Mesenchymal stem cell (in vitro differentiated cells and primary cell): ENCODE measurements around the gene BLOC1S3.

Experiments
- DNase-seq: peaks from one replicate; pipeline ENCODE4 v3.0.0-alpha.2; 2013
- H2AFZ ChIP-seq: one replicate; pipeline ENCODE4 v1.6.1; 2013; ENCODE audit warnings: low read depth, mild to moderate bottlenecking, control low read depth, inconsistent platforms, low read length, moderate library complexity
- H2AK5ac ChIP-seq: 2 replicates; pipeline ENCODE4 v1.6.1; 2013; ENCODE audit warnings: low read length, moderate library complexity, mild to moderate bottlenecking, inconsistent platforms; ENCODE audit not compliant: severe bottlenecking
- H2BK120ac ChIP-seq: one replicate; pipeline ENCODE4 v1.6.1; 2013; ENCODE audit warnings: low read depth, mild to moderate bottlenecking, inconsistent platforms, low read length, moderate library complexity
- H2BK12ac ChIP-seq, 2 experiments: one replicate each; pipeline ENCODE4 v1.6.1; 2013; ENCODE audit warnings: inconsistent platforms in 2 of 2, low read length in 2 of 2, mild to moderate bottlenecking in 2 of 2, moderate library complexity in 2 of 2, control low read depth in 1 of 2
- H2BK15ac ChIP-seq: one replicate; pipeline ENCODE4 v1.6.1; 2013; ENCODE audit warnings: mild to moderate bottlenecking, low read depth, inconsistent platforms; ENCODE audit not compliant: poor library complexity, severe bottlenecking
- H2BK5ac ChIP-seq: 2 replicates; pipeline ENCODE4 v1.6.1; 2013; ENCODE audit warnings: low read depth, mild to moderate bottlenecking, low read length, control low read depth, inconsistent platforms; ENCODE audit not compliant: poor library complexity, severe bottlenecking
- H3K14ac ChIP-seq, 2 experiments: one replicate each; pipeline ENCODE4 v1.6.1; 2013; ENCODE audit warnings: inconsistent platforms in 2 of 2, low read length in 2 of 2, control low read depth in 1 of 2, mild to moderate bottlenecking in 1 of 2, moderate library complexity in 1 of 2
- H3K18ac ChIP-seq, 2 experiments: one replicate each; pipeline ENCODE4 v1.6.1; 2013; ENCODE audit warnings: inconsistent platforms in 2 of 2, low read length in 2 of 2, control low read depth in 1 of 2, low read depth in 1 of 2, mild to moderate bottlenecking in 1 of 2
- H3K23ac ChIP-seq, 2 experiments: one replicate each; pipeline ENCODE4 v1.6.1; 2013; ENCODE audit warnings: inconsistent platforms in 2 of 2, low read length in 2 of 2, mild to moderate bottlenecking in 2 of 2, moderate library complexity in 2 of 2, control low read depth in 1 of 2
- H3K27ac ChIP-seq: 2 replicates; pipeline ENCODE4 v1.5.1; 2013; ENCODE audit warnings: mild to moderate bottlenecking, moderate library complexity, low read length, control low read depth, inconsistent platforms; ENCODE audit not compliant: poor library complexity, severe bottlenecking
- H3K27me3 ChIP-seq, 2 experiments: 2 replicates each; pipeline versions ENCODE4 v1.6.1 to v1.7.0; 2013; ENCODE audit warnings: low read length in 2 of 2, mild to moderate bottlenecking in 2 of 2, moderate library complexity in 2 of 2, control low read depth in 1 of 2, inconsistent platforms in 1 of 2; ENCODE audit not compliant: control insufficient read depth in 1 of 2, insufficient read depth in 1 of 2
- H3K36me3 ChIP-seq, 2 experiments: 2 replicates each; pipeline versions ENCODE4 v1.6.1 to v1.7.0; 2013; ENCODE audit warnings: low read length in 2 of 2, control low read depth in 1 of 2, inconsistent platforms in 1 of 2, low read depth in 1 of 2, mild to moderate bottlenecking in 1 of 2; ENCODE audit not compliant: insufficient read depth in 2 of 2, control insufficient read depth in 1 of 2
- H3K4ac ChIP-seq, 2 experiments: one replicate each; pipeline ENCODE4 v1.6.1; 2013; ENCODE audit warnings: inconsistent platforms in 2 of 2, low read length in 2 of 2, mild to moderate bottlenecking in 2 of 2, moderate library complexity in 2 of 2, control low read depth in 1 of 2, low read depth in 1 of 2
- H3K4me1 ChIP-seq: 2 replicates; pipeline ENCODE4 v1.6.1; 2013; ENCODE audit warnings: low read depth, low read length, control low read depth; ENCODE audit not compliant: control insufficient read depth, insufficient read depth
- H3K4me2 ChIP-seq: 2 replicates; pipeline ENCODE4 v1.6.1; 2013; ENCODE audit warnings: low read length, mild to moderate bottlenecking, inconsistent platforms; ENCODE audit not compliant: poor library complexity, severe bottlenecking
- H3K4me3 ChIP-seq, 2 experiments: 2 replicates each; pipeline versions ENCODE4 v1.5.1 to v1.7.0; 2013; ENCODE audit warnings: low read length in 2 of 2, mild to moderate bottlenecking in 2 of 2, control low read depth in 1 of 2, low read depth in 1 of 2; ENCODE audit not compliant: insufficient read depth in 1 of 2
- H3K79me1 ChIP-seq: replicated peaks from 2 replicates; pipeline ENCODE4 v1.6.1; 2013; ENCODE audit warnings: mild to moderate bottlenecking, control low read depth, low read length, inconsistent platforms; ENCODE audit not compliant: poor library complexity, severe bottlenecking
- H3K9ac ChIP-seq: 2 replicates; pipeline ENCODE4 v1.7.0; 2013; ENCODE audit warnings: mild to moderate bottlenecking, low read length, moderate library complexity
- H3K9me3 ChIP-seq: 2 replicates; pipeline ENCODE4 v1.7.0; 2013; ENCODE audit warnings: mild to moderate bottlenecking, low read length; ENCODE audit not compliant: control insufficient read depth
- H4K8ac ChIP-seq: one replicate; pipeline ENCODE4 v1.6.1; 2013; ENCODE audit warnings: inconsistent platforms, mild to moderate bottlenecking, low read length, moderate library complexity
- H4K91ac ChIP-seq: one replicate; pipeline ENCODE4 v1.6.1; 2013; ENCODE audit warnings: mild to moderate bottlenecking, low read length, inconsistent platforms
- WGBS: methylation state at CpG from one replicate; pipeline ENCODE4 v1.1.7; 2013; ENCODE audit warnings: mixed read lengths; 5-methylcytosine and 5-hydroxymethylcytosine counted together

The BLOC1S3 gene

DNA sequence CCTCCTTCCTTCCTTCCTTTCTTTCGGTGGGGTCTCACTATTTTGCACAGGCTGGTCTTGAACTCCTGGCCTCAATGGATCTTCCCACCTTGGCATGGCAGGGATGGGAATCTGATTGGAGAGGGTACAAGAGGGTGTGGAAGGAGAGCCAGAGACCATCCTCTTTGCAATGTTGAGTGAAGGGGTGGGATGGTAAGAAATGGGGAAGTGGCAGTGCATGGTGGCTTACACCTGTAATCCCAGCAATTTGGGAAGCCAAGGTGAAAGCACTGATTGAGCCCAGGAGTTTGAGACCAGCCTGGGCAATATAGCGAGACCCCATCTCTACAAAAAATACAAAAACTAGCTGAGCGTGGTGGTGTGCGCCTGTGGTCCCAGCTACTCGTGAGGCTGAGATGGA lies 5.5 kb downstream of the BLOC1S3 start:
- 94% methylated on average over 4 of the region's 5 CpGs for WGBS
- Histone ChIP-seq H4K91ac (no peak overlapping the region), H3K4me1 (peaks cover 18% of the 10 kb centered on the region), H3K9me3 (no peaks in the 10 kb centered on the region), H3K27me3 (no peaks in the 10 kb centered on the region), H2AK5ac (no peak overlapping the region), H3K4ac (no peak overlapping the region), H2BK5ac (no peak overlapping the region), H3K27ac (no peak overlapping the region), H2BK15ac (no peak overlapping the region), H3K79me1 (peaks cover 19% of the 10 kb centered on the region), H3K23ac (no peak overlapping the region), H2BK12ac (no peak overlapping the region), H2AFZ (no peak overlapping the region), H3K4me3 (no peak overlapping the region), H3K4me2 (no peak overlapping the region), H3K9ac (no peak overlapping the region), H4K8ac (no peak overlapping the region), H3K14ac (no peak overlapping the region), H3K18ac (no peak overlapping the region), H3K36me3 (peaks cover 6 to 15% of the 10 kb centered on the region in 2 experiments), H2BK120ac (no peak overlapping the region)
- no peak for DNase-seq

DNA sequence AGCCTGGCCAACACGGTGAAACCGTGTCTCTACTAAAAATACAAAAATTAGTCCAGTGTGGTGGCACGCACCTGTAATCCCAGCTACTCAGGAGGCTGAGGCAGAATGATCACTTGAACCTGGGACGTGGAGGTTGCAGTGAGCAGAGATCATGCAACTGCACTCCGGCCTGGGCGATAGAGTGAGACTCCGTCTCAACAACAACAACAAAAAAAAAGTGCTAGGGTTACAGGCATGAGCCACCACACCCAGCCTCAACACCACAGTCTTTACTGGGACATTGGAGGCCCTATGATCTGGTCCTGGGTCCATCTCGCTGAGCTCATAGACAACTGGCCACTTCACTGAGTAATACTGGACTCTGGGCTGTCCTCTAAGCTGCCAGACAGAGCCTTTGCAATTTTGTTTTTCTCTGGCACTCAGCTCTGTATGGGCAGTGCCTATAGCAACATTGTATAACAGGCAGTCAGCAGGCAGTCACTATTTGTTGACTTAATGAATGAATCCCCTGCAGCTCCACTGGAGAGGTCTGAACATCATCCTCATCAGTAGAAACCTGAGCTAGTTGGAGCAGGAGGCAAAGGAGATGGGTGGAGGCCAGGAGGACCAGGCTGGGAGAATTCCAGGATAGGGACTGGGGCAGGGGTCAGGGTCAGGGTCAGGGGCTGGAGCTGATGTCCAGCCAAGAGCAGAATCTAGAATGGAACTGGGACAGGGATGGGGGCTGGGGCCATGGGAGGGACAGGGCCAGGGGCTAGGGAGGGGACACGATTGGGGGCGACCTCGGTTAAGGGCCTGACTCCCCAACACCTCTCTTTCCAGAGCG lies 8.1 kb downstream of the BLOC1S3 start:
- Histone ChIP-seq H3K27ac (no peak overlapping the region), H2BK5ac (no peak overlapping the region), H3K9me3 (no peaks in the 10 kb centered on the region), H2AK5ac (no peak overlapping the region), H3K14ac (no peak overlapping the region), H2BK15ac (no peak overlapping the region), H3K4ac (no peak overlapping the region), H2BK120ac (no peak overlapping the region), H3K18ac (no peak overlapping the region), H2AFZ (no peak overlapping the region), H4K91ac (no peak overlapping the region), H3K9ac (no peak overlapping the region), H3K79me1 (peaks cover 4% of the 10 kb centered on the region), H3K36me3 (peaks cover 2% of the 10 kb centered on the region in 2 experiments), H3K27me3 (no peaks in the 10 kb centered on the region), H4K8ac (no peak overlapping the region), H3K4me1 (peaks cover 4% of the 10 kb centered on the region), H3K4me3 (no peak overlapping the region), H3K4me2 (no peak overlapping the region), H3K23ac (no peak overlapping the region), H2BK12ac (no peak overlapping the region)
- DNase-seq = no peak
- WGBS = 87% methylated on average over 12 of the region's 12 CpGs

DNA sequence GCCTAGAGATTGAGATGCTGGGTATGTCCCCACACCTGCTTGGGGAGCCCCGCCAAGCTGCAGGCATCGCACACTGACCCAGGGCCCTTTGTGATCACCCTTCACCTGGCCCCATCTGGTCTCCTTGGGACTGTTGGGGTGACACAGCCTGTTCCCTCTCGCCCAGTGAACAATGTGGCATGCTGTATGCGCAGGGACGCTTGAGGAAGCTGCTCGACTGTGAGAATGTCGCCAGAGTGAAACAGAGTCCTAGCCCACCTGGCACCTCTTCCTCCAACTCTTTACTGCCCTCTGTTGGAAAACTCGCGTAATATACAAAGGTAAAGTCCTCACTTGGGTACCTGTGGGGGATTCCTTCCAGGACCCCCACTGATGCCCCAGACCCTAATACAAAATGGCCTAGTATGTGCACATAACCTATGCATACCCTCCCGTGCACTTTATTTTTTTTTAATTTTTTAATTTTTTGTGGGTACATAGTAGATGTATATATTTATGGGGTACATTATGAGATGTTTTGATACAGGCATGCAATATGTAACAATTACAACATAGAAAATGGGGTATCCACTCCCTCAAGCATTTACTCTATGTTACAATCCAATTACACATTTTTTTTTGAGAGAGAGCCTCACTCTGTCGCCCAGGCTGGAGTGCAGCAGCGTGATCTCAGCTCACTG lies 9.0 kb downstream of the BLOC1S3 start:
- no peak overlapping the region for H2BK12ac ChIP-seq
- 42% methylated on average over 11 of the region's 12 CpGs for WGBS

DNA sequence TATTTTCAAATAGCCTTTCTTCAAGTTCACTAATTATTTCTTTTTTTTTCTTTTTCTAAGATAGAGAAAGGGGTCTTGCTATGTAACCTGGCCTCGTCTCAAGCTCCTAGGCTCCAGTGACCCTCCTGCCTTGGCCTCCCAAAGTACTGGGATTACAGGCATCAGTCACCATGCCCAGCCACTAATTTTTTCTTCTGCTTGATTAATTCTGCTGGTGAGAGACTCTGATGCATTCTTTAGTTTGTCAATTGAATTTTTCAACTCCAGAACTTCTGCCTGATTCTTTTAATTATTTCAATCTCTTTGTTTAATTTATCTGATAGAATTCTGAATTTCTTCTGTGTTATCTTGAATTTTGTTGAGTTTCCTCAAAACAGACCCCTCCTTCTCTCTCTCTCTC lies 11.4 kb downstream of the BLOC1S3 start:
- H3K9me3 ChIP-seq = no peaks in the 10 kb centered on the region
- no CpG with 5 or more reads among the region's 1 CpG for WGBS
- DNase-seq = no peak
- no peak overlapping the region for H3K27ac ChIP-seq
- H3K9ac ChIP-seq = no peak overlapping the region
- H2BK12ac ChIP-seq = no peak overlapping the region
- no peak overlapping the region for H2AK5ac ChIP-seq
- H4K91ac ChIP-seq = no peak overlapping the region
- no peak overlapping the region for H3K4me3 ChIP-seq
- H2BK5ac ChIP-seq = no peak overlapping the region
- H2AFZ ChIP-seq = no peak overlapping the region
- H3K18ac ChIP-seq = no peak overlapping the region
- no peaks in the 10 kb centered on the region for H3K27me3 ChIP-seq
- no peak overlapping the region for H3K4ac ChIP-seq
- H4K8ac ChIP-seq = no peak overlapping the region
- peaks cover 0 to 2% of the 10 kb centered on the region in 2 experiments for H3K36me3 ChIP-seq
- H3K14ac ChIP-seq = no peak overlapping the region
- peaks cover 4% of the 10 kb centered on the region for H3K4me1 ChIP-seq
- no peak overlapping the region for H3K4me2 ChIP-seq
- H2BK15ac ChIP-seq = no peak overlapping the region
- no peak overlapping the region for H3K23ac ChIP-seq
- H3K79me1 ChIP-seq = no peaks in the 10 kb centered on the region
- no peak overlapping the region for H2BK120ac ChIP-seq

More for the DNA sequence above, 9.0 kb downstream of the BLOC1S3 start:
- no peak overlapping the region for H3K14ac ChIP-seq
- H2BK15ac ChIP-seq = no peak overlapping the region
- no peak overlapping the region for H4K91ac ChIP-seq
- H2AK5ac ChIP-seq = no peak overlapping the region
- no peak overlapping the region for H3K4ac ChIP-seq
- H3K27me3 ChIP-seq = no peaks in the 10 kb centered on the region
- no peak overlapping the region for H3K18ac ChIP-seq
- no peak overlapping the region for H2BK5ac ChIP-seq
- no peak overlapping the region for H3K27ac ChIP-seq
- H3K4me3 ChIP-seq = no peak overlapping the region
- no peak overlapping the region for H4K8ac ChIP-seq
- peaks cover 3% of the 10 kb centered on the region for H3K79me1 ChIP-seq
- peaks cover 4% of the 10 kb centered on the region for H3K4me1 ChIP-seq
- no peak overlapping the region for H2BK120ac ChIP-seq
- H3K9ac ChIP-seq = no peak overlapping the region
- H2AFZ ChIP-seq = no peak overlapping the region
- H3K36me3 ChIP-seq = peaks cover 0 to 2% of the 10 kb centered on the region in 2 experiments
- no peak overlapping the region for H3K4me2 ChIP-seq
- no peak for DNase-seq
- no peak overlapping the region for H3K23ac ChIP-seq
- H3K9me3 ChIP-seq = no peaks in the 10 kb centered on the region
